ENCODE results near the gene RHO.

Gene RHO

GRCh38 chr3:129560911-129561594, 32.6 kb downstream of the RHO start:
- DNase-seq (ENCODE audit: low spot score): peak; percentile 94

GRCh38 chr3:129561619-129562248, 33.3 kb downstream of the RHO start:
- DNase-seq (ENCODE audit: low spot score): no peak

- no peak for DNase-seq (ENCODE audit: low spot score)
Observed at GRCh38 chr3:129562803-129563202, 34.4 kb downstream of the RHO start.

- no peak for DNase-seq (ENCODE audit: low spot score)
Observed at GRCh38 chr3:129563332-129563731, 34.9 kb downstream of the RHO start.

- DNase-seq (ENCODE audit: low spot score): no peak
Observed at GRCh38 chr3:129563850-129564535, 35.6 kb downstream of the RHO start.

GRCh38 chr3:129564981-129565644, 36.7 kb downstream of the RHO start:
- DNase-seq (ENCODE audit: low spot score): no peak

- DNase-seq (ENCODE audit: low spot score): no peak
Observed at GRCh38 chr3:129565902-129566301, 37.5 kb downstream of the RHO start.

- no peak for DNase-seq (ENCODE audit: low spot score)
Observed at GRCh38 chr3:129567176-129567705, 38.8 kb downstream of the RHO start.

- DNase-seq (ENCODE audit: low spot score): no peak
Observed at GRCh38 chr3:129567939-129568338, 39.5 kb downstream of the RHO start.

- DNase-seq (ENCODE audit: low spot score): no peak
Observed at GRCh38 chr3:129569856-129570255, 41.4 kb downstream of the RHO start.

- DNase-seq (ENCODE audit: low spot score): no peak
Observed at GRCh38 chr3:129571605-129572547, 43.4 kb downstream of the RHO start.

GRCh38 chr3:129572603-129573002, 44.2 kb downstream of the RHO start:
- DNase-seq (ENCODE audit: low spot score): no peak

- no peak for DNase-seq (ENCODE audit: low spot score)
Observed at GRCh38 chr3:129573493-129573892, 45.1 kb downstream of the RHO start.

- no peak for DNase-seq (ENCODE audit: low spot score)
Observed at GRCh38 chr3:129574206-129574605, 45.8 kb downstream of the RHO start.

- no peak for DNase-seq (ENCODE audit: low spot score)
Observed at GRCh38 chr3:129575233-129575996, 47.0 kb downstream of the RHO start.

- DNase-seq (ENCODE audit: low spot score): no peak
Observed at GRCh38 chr3:129575997-129576384, 47.6 kb downstream of the RHO start.

- no peak for DNase-seq (ENCODE audit: low spot score)
Observed at GRCh38 chr3:129576514-129577352, 48.3 kb downstream of the RHO start.

GRCh38 chr3:129577366-129577765, 48.9 kb downstream of the RHO start:
- no peak for DNase-seq (ENCODE audit: low spot score)

- DNase-seq (ENCODE audit: low spot score): no peak
Observed at GRCh38 chr3:129577925-129578786, 49.7 kb downstream of the RHO start.
